D721Med (cell line): ENCODE results near the gene GSE1.

ENCODE experiments used
- DNase-seq: peaks from one replicate; pipeline ENCODE4 v3.0.0; 2011; ENCODE audit warnings: low spot score; ENCODE audit not compliant: insufficient read length
- FAIRE-seq: peaks from 2 replicates; lab custom pipeline; 2011; peaks lifted over from hg19 to GRCh38; lab: Jason Lieb, UNC
- TF ChIP-seq, protein P1 (sequence below): IDR thresholded peaks from 2 replicates; pipeline ENCODE4 v1.5.1; 2012; ENCODE audit warnings: mild to moderate bottlenecking, control low read depth; ENCODE audit not compliant: insufficient read depth; ENCODE audit errors: missing control alignments

The GSE1 gene

DNA sequence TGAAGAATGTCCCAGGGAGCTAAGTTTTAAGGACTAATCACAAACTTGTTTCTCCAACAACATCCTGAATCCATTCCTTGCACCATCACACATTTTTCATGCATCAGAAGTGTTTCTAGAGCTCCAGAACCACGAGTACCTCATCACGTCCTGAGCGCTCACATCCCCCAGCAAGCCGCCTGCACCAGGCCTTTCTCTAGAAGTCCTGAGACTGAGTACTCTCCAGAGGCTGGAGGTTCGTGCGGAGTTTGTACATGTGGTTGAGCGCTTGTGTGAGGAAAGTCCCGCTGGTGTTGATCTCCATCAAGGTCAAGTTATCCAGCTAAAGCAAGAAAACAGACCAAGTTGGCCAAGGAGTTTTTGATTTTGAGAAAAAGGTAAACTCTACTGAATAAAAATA is 64.9 kb downstream of the GSE1 start:
- FAIRE-seq (no peak), DNase-seq (no peak)
- TF ChIP-seq, protein P1, sequence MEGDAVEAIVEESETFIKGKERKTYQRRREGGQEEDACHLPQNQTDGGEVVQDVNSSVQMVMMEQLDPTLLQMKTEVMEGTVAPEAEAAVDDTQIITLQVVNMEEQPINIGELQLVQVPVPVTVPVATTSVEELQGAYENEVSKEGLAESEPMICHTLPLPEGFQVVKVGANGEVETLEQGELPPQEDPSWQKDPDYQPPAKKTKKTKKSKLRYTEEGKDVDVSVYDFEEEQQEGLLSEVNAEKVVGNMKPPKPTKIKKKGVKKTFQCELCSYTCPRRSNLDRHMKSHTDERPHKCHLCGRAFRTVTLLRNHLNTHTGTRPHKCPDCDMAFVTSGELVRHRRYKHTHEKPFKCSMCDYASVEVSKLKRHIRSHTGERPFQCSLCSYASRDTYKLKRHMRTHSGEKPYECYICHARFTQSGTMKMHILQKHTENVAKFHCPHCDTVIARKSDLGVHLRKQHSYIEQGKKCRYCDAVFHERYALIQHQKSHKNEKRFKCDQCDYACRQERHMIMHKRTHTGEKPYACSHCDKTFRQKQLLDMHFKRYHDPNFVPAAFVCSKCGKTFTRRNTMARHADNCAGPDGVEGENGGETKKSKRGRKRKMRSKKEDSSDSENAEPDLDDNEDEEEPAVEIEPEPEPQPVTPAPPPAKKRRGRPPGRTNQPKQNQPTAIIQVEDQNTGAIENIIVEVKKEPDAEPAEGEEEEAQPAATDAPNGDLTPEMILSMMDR: no peak

DNA sequence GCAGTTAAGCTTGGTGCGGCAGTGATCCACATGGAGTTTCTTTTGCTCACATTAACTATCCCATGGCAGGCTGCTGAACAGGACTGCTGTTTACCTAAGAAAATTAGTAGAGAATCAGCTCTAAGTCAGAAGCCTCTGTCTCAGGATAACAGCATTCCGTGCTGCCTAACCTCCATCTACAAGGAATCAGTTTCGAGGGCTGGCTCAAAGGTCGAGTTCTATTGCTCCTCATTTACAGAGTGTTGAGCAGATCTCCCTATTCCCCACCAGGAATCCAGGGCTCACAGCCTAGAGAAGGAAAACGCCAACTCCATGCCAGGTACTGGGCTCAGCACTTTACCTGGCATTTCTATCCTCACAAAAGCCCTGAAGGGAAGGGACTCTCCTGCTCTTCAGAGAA is 65.7 kb downstream of the GSE1 start:
- TF ChIP-seq, protein P1: no peak
- DNase-seq (no peak), FAIRE-seq (no peak)

DNA sequence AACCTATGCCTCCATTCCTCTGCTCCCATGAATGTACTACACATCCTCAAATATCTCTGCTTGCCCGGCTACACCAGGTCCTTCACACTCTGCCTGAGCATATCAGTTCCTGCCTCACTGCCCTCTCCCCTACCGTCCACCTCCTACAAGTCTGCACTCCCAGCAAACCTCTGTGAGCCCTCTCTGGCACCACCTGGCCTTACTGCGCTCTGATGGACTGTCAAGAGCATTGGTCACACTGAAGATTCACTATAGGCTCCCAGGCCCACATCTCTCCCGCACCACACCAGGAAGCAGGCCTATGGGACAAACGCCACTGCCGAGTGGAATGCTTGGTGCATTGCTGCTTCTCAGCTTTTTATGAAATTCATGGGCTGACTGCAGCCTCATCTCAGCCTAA is 66.7 kb downstream of the GSE1 start:
- TF ChIP-seq, protein P1: no peak
- DNase-seq (no peak), FAIRE-seq (no peak)

DNA sequence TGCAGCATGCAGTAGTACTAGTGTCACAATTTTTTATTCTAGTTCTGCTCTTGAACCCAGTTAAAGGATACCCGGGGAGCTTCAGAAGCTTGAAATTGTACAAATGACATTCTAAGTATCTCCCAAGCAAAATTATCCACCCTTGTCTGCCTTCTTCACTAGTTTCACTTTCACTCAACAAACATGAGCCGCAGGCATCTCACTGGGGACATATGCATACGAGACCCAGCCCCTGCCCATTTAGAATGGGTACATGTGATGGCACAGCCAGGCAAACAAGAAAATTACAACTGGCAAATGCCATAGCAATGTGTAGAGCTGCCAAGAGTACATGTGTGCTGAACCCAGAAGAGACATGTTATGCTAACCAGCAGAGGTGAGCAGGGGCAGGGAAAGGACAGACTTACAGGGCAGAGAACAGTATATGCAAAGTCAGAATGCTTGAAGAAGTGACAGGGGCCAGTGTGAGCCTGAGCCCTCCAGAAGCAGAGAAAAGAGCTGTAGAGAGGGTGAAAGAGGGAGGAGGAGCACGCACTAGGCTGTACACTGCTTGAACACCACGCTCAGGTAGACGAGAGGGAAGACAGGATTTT is 67.3 kb downstream of the GSE1 start:
- no peak for FAIRE-seq
- DNase-seq: no peak
- TF ChIP-seq, protein P1: no peak

DNA sequence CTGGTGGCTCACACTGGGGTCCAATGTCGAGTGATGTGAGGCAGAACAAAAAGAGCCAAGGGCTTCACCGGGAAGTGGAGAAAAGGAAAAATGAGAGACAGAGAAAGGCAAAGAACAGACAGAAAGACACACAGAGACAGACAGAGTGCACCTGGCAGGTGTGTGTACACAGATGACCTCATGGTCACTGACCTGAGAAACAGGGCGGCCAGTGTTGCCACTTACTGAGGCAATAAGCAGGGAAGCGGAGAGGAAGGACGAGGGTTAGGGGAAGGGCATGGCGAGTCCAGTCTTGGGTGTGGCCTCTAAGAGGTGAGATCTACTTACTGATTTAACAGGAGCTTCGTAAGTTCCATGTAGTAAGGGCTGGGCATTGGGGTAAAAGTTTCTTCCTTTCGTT is 68.1 kb downstream of the GSE1 start:
- FAIRE-seq: no peak
- TF ChIP-seq, protein P1: no peak
- DNase-seq: no peak

DNA sequence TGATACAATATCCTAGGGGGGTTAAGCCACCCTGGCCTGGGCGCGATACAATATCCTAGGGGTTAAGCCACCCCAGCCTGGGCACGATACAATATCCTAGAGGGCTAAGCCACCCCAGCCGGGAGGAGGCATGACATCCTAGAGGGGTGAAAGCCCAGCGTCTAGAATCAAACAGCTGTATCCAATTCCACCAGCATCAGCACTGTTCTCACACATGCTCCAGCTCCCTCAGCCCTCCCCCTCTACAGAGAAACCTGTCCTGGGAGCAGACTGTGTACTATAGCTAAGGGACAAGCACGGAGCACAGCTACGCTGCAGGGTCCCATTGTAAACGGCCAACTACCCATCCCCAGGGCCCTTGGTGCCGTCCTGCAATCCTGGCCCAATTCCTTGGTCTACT is 69.4 kb downstream of the GSE1 start:
- DNase-seq (no peak), FAIRE-seq (no peak)

GRCh38 chr16:85683363-85683762 is 70.2 kb downstream of the GSE1 start:
- DNase-seq (no peak), FAIRE-seq (no peak)
- TF ChIP-seq, protein P1: no peak

More for the DNA sequence above, 69.4 kb downstream of the GSE1 start:
- TF ChIP-seq, protein P1: no peak
